ENCODE results near the gene BID. TPM values are rescaled to one million over a fixed set of nuclear protein-coding genes. Genes with fewer than 3 reads are reported as not detected.

Gene BID
- polyA plus RNA-seq, 1 donor from 2014 or later = 88.6 TPM

DNA sequence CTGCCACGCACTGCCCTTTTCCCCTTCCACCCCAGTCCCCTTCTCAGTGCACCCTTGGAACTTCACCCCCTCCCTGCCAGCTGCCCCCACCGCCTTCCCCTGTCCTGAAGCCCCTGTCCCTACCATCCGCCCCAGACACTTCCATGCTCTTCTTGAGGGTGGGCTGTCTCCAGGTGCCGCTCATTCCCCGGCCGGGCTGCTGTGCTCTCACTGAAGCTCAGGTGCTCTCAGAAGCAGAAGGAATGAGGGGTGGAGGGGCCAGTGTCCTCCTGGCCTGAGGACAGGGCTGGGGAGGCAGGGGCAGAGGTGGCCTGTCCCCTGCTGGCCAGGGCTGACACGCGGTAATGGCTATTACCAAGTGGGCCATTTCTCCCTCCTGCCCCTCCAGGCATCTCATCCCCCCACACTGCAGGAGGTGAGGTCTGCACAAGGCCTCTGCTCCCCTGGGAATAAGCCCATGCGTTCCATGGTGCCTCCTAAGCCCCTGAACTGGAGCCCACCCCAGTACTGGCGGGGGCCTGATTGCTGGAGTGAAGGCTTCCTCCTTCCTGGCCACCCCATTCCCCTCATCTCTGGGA is 6.6 kb upstream of the BID start:
- no peaks in the 10 kb centered on the region for H3K9me3 ChIP-seq (ENCODE audit: low read length)
- no peak for TF ChIP-seq SMC3 (conservative IDR thresholded peaks at IDR 0.05; ENCODE audit: poor library complexity)
- no peak for TF ChIP-seq POLR2AphosphoS5 (IDR thresholded peaks at IDR 0.05)
- TF ChIP-seq, protein P1, sequence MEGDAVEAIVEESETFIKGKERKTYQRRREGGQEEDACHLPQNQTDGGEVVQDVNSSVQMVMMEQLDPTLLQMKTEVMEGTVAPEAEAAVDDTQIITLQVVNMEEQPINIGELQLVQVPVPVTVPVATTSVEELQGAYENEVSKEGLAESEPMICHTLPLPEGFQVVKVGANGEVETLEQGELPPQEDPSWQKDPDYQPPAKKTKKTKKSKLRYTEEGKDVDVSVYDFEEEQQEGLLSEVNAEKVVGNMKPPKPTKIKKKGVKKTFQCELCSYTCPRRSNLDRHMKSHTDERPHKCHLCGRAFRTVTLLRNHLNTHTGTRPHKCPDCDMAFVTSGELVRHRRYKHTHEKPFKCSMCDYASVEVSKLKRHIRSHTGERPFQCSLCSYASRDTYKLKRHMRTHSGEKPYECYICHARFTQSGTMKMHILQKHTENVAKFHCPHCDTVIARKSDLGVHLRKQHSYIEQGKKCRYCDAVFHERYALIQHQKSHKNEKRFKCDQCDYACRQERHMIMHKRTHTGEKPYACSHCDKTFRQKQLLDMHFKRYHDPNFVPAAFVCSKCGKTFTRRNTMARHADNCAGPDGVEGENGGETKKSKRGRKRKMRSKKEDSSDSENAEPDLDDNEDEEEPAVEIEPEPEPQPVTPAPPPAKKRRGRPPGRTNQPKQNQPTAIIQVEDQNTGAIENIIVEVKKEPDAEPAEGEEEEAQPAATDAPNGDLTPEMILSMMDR (IDR thresholded peaks at IDR 0.05; ENCODE audit: poor library complexity, severe bottlenecking) = no peak
- TF ChIP-seq EP300 (conservative IDR thresholded peaks at IDR 0.05; ENCODE audit: poor library complexity, severe bottlenecking) = no peak
- no peak for TF ChIP-seq RAD21 (conservative IDR thresholded peaks at IDR 0.05)
- TF ChIP-seq TAF1 (IDR thresholded peaks at IDR 0.05; ENCODE audit: low read depth) = no peak
- TF ChIP-seq, protein P2, sequence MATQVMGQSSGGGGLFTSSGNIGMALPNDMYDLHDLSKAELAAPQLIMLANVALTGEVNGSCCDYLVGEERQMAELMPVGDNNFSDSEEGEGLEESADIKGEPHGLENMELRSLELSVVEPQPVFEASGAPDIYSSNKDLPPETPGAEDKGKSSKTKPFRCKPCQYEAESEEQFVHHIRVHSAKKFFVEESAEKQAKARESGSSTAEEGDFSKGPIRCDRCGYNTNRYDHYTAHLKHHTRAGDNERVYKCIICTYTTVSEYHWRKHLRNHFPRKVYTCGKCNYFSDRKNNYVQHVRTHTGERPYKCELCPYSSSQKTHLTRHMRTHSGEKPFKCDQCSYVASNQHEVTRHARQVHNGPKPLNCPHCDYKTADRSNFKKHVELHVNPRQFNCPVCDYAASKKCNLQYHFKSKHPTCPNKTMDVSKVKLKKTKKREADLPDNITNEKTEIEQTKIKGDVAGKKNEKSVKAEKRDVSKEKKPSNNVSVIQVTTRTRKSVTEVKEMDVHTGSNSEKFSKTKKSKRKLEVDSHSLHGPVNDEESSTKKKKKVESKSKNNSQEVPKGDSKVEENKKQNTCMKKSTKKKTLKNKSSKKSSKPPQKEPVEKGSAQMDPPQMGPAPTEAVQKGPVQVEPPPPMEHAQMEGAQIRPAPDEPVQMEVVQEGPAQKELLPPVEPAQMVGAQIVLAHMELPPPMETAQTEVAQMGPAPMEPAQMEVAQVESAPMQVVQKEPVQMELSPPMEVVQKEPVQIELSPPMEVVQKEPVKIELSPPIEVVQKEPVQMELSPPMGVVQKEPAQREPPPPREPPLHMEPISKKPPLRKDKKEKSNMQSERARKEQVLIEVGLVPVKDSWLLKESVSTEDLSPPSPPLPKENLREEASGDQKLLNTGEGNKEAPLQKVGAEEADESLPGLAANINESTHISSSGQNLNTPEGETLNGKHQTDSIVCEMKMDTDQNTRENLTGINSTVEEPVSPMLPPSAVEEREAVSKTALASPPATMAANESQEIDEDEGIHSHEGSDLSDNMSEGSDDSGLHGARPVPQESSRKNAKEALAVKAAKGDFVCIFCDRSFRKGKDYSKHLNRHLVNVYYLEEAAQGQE (IDR thresholded peaks at IDR 0.05; ENCODE audit: borderline replicate concordance) = no peak
- no peak for TF ChIP-seq EZH2 (IDR thresholded peaks at IDR 0.05; ENCODE audit: borderline replicate concordance, insufficient read depth, low read length, poor library complexity, severe bottlenecking)
- no peak for TF ChIP-seq MXI1 (conservative IDR thresholded peaks at IDR 0.05; ENCODE audit: poor library complexity, severe bottlenecking)
- H3K4me2 ChIP-seq (ENCODE audit: low read length) = no peak overlapping the region
- no peaks in the 10 kb centered on the region for H4K20me1 ChIP-seq (ENCODE audit: insufficient read depth)
- H3K4me3 ChIP-seq (ENCODE audit: low read length) = no peak overlapping the region
- H3K9me2 ChIP-seq (ENCODE audit: insufficient read depth, low read length) = no peaks in the 10 kb centered on the region
- H3F3A ChIP-seq (ENCODE audit: insufficient read depth, low read length, poor library complexity, severe bottlenecking) = no peaks in the 10 kb centered on the region
- no peak overlapping the region for H3K9ac ChIP-seq (ENCODE audit: low read length)
- H3K79me2 ChIP-seq (replicated peaks; ENCODE audit: insufficient read depth, low read length) = no peaks in the 10 kb centered on the region
- no peaks in the 10 kb centered on the region for H3K36me3 ChIP-seq (ENCODE audit: insufficient read depth, low read length)
- no peaks in the 10 kb centered on the region for H3K27me3 ChIP-seq (ENCODE audit: insufficient read depth, low read depth, low read length)
- no peak overlapping the region for H2AFZ ChIP-seq (ENCODE audit: low read depth, low read length)
- no peak overlapping the region for H3K27ac ChIP-seq (ENCODE audit: low read length)

DNA sequence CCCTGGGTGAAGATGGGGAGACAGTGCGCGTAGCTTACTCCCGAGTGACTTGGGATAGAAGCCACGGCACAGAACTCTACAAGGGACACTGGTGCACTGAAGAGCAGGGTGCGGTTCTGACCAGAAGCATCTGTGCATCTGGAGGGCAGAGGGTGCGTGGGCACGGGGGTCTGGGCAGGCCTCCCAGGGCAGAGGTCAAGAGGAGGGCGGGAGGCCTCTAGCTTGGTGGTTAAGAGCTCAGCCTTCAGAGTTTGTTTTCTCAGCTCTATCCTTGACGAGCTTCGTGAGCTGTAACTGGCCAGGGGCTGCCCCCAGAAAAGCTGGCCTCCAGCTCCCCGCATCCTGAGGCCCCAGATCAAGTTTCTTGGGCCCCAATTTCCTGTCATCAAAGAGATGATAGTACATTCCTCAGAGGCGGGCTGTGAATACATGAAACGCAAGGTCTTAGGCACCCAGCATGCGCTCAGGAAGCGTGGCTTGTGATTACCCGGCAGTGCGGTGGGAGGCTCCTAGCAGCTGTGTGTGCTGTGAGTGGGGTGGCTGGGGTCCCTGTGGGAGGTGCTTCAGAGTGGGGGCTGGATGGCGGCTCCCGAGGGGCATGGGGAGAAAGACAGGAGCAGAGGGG is 6.0 kb upstream of the BID start:
- TF ChIP-seq EZH2 (IDR thresholded peaks at IDR 0.05; ENCODE audit: borderline replicate concordance, insufficient read depth, low read length, poor library complexity, severe bottlenecking) = no peak
- TF ChIP-seq, protein P2 (IDR thresholded peaks at IDR 0.05; ENCODE audit: borderline replicate concordance) = no peak
- TF ChIP-seq TAF1 (IDR thresholded peaks at IDR 0.05; ENCODE audit: low read depth) = no peak
- TF ChIP-seq MXI1 (conservative IDR thresholded peaks at IDR 0.05; ENCODE audit: poor library complexity, severe bottlenecking) = no peak
- TF ChIP-seq, protein P1 (IDR thresholded peaks at IDR 0.05; ENCODE audit: poor library complexity, severe bottlenecking) = no peak
- TF ChIP-seq EP300 (conservative IDR thresholded peaks at IDR 0.05; ENCODE audit: poor library complexity, severe bottlenecking) = no peak
- TF ChIP-seq RAD21 (conservative IDR thresholded peaks at IDR 0.05) = no peak
- TF ChIP-seq POLR2AphosphoS5 (IDR thresholded peaks at IDR 0.05) = no peak
- TF ChIP-seq SMC3 (conservative IDR thresholded peaks at IDR 0.05; ENCODE audit: poor library complexity) = no peak
- H3K4me2 ChIP-seq (ENCODE audit: low read length) = no peak overlapping the region
- no peak overlapping the region for H3K27ac ChIP-seq (ENCODE audit: low read length)
- no peak overlapping the region for H3K9ac ChIP-seq (ENCODE audit: low read length)
- H3K36me3 ChIP-seq (ENCODE audit: insufficient read depth, low read length) = no peaks in the 10 kb centered on the region
- H4K20me1 ChIP-seq (ENCODE audit: insufficient read depth) = no peaks in the 10 kb centered on the region
- no peaks in the 10 kb centered on the region for H3K9me2 ChIP-seq (ENCODE audit: insufficient read depth, low read length)
- H3K9me3 ChIP-seq (ENCODE audit: low read length) = no peaks in the 10 kb centered on the region
- H3F3A ChIP-seq (ENCODE audit: insufficient read depth, low read length, poor library complexity, severe bottlenecking) = no peaks in the 10 kb centered on the region
- no peak overlapping the region for H3K4me3 ChIP-seq (ENCODE audit: low read length)
- no peak overlapping the region for H2AFZ ChIP-seq (ENCODE audit: low read depth, low read length)
- no peaks in the 10 kb centered on the region for H3K79me2 ChIP-seq (replicated peaks; ENCODE audit: insufficient read depth, low read length)
- H3K27me3 ChIP-seq (ENCODE audit: insufficient read depth, low read depth, low read length) = no peaks in the 10 kb centered on the region

Data from neural cell (in vitro differentiated cells).